Stimulated activated CD4-positive, alpha-beta T cell treated with anti-CD3 and anti-CD28 coated beads, Interleukin-12 subunit alpha, Interleukin-12 subunit beta, amount 100 ng/mL, for 4 hours (primary cell): ENCODE results near the gene TREM1.
"Not testable (repeated sequence)": the region's sequence is repeated elsewhere in the genome, so short reads cannot be mapped to it uniquely, and the experiment has no call there.

Experiments used
- DNase-seq: peaks from one replicate; pipeline ENCODE4 v3.0.0-alpha.2; 2020

TREM1 gene

DNA sequence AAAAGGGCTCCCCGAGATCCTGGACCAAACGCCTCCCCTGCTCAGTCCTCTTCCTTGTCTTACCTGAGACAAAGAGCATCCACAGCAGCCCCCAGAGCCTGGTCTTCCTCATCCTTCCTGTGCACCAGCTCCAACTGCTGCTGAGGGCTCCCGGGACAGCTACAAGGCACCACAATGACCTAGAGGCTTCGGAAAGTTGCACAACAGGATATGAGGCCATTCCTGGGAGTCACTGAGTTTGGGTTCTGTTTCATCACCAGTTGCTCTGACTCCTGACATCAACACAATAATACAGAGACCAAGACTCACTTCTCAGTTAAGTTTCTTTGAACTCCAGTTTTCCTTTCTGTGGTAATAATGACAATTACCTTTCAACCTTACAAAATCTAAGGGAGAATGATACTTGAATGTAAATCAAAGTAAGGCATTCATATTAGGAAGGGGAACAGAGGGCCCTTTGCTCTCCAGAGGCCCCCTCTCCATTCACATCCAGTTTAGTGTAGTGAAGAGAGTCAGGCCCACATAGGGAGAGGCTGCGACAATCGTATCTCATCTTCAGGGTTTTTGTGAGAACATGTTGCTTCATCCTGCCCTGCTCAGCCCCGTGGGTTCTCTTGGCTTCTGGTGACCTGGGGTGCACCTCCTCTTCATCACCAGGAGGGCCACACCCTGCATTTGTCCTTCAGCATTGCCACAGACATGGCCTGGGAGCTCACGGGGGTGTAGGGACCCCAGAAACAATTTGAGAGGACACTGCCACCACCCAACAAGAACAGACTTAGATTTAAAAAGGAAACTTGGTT is at the start of gene TREM1:
Gene TREM1, minus strand, starts transcription at position 139 of the 803 bp plus-strand sequence. Its CDS starts 27 bp downstream, at position 112.
- DNase-seq = no peak

DNA sequence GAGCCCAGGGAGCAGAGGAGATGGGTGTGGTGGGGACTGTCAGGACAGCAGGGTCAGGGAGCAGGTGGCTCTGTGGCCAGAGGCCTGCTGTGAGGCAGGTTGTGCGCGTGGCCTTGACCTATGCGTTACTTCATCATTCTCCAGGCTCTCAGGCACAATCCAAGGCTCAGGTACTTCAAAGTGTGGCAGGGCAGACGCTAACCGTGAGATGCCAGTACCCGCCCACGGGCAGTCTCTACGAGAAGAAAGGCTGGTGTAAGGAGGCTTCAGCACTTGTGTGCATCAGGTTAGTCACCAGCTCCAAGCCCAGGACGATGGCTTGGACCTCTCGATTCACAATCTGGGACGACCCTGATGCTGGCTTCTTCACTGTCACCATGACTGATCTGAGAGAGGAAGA is 49.5 kb upstream of the TREM1 start:
- no peak for DNase-seq

DNA sequence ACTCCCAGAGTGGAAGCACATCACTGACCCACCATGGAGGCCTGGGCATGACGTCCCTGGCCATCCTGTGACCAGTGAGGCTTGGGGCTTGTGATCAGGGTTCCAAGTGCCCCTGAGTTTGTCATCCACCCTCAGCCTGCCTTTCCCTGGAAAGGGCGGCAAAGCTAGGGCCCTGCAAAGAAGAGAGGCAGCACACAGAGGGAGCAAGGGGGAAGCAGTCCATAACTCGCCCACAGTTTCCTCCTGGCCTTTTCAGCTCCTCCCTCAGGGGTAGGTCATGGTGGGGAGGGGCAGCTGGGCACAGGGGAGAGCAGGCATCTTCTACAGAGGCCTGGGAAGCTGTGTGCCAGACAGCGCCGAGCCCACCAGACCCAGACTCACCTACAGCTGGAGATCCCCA is 48.8 kb upstream of the TREM1 start, which contains the start of gene NCR2:
Gene NCR2, plus strand, starts transcription at position 313 of the 400 bp plus-strand sequence. CDS start 269 bp downstream, outside the sequence.
- DNase-seq = no peak

DNA sequence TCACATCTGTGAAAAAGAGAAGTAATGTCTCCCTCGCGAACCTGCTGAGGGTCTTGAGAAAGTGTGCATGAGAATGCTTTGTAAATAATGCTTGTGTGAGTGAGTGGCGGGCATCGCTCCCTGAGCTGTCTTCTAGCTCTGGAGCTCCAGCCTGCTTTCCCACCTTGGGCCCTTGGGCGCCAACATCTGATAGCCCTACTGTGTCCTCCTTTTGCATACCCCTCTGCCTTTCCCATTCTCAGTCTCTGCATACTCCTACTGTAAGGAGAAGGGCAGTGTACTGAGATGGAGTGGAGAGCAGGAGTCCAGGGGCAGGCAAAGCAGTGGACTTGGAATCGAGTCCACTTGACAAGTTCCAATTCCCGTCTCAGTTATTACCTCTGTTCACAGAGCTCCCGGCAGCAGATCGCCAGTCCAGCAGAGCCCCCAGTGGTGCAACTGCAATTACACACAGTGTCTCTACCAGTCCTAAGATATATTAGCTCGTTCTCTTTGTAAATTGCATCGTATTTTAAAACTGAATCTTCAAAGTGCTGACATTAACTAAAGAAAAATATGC is 48.1 kb upstream of the TREM1 start:
- DNase-seq = no peak

DNA sequence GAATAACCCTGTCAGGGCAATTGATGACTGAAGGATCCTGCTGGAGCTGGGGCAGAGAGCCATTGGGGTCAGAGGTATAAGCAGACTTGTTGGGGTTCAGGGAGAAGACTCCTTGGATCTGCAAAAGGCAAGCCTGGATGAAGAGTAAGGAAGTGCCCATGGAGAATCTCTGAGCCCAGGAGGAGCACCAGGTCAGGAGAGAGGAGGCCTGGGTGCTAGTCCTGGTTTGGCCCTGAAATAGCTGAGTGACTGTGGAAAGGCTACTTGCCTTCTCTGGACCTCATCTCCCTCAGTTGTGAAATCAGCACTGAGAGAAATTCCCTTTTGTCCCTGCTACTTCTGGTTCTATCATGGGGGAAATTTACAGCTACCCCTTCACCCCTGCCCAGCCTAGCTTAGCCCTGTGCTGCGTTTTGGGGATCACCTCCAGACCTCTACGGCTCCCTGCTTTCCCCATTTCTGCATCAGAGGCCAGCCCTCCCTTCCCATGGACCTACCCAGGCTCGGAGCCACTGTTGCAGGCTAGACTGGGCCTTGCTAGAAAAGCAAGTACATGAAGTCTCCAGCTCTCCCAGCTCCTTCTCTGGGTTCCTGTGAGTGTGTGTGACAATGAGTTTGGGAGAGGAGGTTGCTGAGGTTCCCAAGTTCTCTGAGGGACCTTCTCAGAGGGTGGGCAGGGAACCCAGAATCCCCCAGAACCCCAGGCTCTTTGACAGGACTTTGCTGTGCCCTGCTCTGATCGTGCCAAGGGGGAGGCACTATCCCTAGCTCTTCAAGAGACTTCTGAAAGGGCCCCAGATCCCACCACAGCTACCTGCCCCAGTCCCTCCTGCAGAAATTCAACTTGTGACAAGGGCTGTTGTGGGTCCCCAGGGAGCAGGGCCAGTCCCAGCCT is 46.6 kb upstream of the TREM1 start:
- DNase-seq = no peak

DNA sequence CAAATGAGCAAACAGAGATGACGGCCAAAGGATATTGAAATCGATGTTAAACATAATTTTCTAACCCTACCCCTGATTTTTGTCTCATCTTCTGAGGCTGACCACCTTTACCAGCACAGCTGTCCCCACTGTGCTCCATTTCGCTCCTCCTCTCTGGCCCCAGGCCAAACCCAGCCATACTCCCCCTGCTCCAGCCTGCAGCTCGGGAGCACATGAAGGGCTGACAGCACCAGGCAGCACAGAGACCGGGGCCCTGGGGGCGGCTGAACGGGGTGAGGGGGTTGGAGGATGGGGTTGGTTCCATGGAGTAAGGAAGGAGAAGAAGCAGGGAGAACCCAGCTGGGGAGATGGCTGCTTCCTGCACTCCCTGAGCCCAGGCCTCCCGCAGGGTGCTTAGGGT is 45.8 kb upstream of the TREM1 start:
- no peak for DNase-seq

DNA sequence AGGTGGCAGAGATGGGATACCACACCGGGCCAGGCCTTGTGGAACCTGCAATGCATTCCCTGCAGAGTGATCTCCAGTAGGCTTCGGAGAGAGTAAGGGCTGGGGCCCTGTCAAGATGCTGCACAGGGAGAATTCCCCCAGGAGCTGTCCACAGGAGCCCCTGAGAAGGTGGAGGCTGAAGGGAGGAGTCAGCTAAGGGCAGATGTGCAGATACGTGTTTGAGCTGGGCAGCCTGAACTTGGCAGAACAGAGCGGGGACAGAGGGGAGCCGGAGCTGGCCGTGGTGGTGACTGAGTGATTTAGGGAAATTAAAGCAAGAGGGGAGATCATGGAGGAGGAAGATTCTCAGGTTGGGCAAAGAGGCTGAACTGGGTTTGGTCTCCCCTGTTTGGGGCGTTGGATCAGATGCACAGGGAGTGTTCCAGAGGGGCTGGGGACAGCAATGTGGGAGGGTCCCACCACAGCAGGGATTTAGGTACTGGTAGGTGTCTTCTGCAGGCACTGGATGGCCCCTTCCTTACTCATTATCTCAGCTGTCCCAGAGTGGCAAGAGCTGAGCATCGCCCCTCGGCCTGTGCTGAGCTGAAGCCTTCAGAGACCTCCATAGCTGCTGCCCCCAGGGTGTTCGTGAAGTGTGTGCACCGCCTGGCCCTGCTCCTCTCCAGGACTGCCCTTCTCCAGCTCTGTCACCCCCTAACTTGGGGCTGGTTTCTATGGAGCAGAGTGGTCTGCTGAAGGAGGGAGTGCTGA is 45.1 kb upstream of the TREM1 start:
- no peak for DNase-seq

DNA sequence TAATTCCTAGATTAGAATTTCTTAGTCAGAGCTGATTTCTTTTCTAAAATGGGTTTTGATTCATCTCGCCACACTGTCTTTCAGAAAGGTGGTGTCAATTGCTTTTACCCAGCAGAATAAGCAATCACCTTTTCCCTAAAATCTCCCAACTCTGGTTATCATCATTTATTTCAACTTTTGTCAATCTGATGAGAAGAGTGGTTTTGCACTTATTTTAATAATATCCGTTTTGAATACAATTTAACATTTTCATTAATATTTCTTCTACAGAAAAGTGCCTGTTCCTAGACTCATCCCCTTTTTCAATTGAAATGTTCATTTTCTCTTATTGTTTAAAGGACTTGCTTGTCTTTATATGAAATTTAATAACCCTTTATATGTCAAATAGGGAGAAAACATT is 40.7 kb upstream of the TREM1 start:
- no peak for DNase-seq

DNA sequence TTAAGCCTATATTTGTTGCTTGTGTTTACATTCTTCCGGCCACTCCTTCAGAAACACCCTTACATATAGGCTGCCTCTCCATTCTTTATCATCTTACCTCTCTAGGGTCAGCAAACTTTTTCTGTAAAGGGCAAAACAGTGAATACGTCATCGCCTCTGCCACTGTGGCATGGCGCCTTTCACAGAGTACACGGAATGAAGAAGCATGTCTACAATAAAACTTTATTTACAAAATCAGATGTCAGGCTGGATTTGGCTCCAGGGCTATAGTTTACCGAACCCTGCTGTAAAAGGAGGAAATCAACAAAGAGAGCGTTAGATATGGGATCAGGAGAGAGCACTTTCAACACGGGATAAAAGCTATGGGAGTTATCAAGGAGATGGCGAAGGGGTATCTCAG is 39.6 kb upstream of the TREM1 start:
- no peak for DNase-seq

DNA sequence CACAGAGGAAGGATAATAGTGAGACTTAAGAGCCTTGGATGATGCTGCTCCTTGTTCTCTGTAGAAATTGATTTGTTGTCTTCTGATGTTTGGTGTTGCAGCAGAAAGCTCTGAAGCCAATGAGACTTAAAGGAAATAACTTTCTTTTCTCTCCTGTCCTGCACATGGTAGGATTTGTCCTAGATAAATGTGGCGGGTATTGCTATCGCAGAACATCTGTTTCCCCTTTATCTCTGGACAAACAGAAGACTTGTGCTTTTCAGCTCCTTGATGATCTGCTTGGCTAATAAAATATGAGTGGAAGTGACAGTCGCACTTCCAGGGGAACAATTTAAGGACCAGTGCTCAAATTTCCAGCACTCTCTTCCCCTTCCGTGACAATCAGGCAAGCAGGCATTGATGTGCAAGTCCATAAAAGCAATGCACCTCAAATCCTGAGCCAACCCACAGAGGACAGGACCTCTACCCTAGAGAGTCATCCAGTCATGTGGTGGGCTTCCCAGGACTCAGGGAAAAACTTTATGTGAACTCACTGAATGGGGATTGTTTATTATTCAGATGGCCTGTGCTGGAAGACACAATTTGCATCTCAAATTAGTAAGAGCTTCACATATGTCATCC is 39.1 kb upstream of the TREM1 start:
- no peak for DNase-seq

DNA sequence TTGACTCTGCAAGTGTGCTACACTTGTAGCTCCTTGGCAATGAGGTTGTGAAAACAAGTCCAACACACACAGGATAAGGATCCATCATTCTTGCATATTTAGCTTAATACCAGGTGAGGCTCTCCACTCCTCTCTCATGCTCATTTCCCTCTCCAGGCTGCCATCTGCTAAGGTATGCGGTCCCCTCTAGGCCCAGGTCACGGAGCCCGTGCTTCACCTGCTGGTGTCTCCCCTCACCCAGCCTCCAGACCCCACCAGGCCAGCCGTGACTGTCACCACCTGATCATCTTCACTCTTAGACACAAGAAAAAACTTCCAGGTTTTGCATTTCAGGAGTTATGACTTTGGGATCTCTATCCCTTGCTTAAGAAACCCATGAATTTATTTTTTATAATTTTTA is 34.7 kb upstream of the TREM1 start:
- no peak for DNase-seq

DNA sequence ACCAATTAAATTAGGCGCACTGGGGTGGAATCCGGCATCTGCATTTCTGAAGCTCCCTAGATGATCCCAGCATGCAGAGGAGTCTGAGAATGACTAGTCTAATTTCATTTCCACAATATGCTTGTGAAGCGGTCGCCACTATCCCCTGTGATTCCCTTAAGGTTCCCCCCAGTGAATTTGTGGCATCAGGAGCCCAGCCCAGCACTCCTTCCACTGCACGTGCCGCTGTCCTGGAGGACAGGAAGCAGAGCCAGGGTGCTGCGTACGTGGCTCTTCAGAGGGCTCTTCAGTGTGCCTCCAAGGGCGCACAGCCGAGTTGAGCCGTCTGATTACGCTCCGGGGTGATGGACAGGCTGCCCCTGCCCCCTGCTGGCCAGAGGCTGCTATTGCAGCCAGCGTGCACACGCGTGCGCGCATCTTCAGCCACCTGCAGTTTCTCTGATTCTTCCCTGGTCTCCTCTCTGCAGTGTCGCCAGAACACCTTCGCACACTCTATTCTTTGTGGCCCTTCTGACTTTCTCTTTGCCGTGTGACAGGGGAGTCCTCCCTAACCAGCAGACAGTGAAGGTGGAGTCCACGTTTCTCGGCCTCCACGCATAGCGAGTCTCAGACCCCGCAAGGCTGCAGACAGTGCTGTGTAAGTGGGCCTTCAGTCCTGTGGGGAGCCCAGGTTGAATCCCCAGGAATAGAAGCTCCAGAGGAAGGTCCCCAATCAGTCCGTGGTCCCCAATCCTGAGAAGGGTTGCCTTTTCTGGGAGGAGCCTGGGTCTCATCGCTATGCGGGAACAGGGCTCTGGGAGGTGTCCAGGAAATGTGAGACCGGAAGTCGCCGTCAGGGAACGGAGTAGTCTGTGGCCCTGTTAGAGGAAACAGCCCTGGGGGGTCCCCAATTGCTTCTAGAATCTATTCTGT is 32.4 kb upstream of the TREM1 start:
- DNase-seq = peak; percentile 76

DNA sequence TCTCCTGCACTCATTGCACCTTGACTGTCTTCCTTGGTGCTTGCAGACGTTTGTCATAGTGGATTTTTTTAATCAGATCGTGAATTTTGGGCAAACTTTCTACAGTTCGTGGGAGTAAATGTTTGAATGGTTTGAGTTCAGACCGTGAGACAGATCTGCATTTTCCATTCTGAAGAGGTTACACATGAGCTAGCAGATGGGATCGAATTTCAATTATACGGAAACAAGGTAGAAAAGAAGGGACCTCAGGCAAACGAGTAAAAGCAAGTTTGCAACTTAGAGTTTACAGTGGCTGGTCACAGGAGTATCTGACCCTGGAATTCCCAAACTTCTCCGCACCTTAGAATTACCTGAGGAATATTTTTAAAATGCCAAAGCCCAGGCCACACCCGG is 31.8 kb upstream of the TREM1 start:
- DNase-seq = no peak

DNA sequence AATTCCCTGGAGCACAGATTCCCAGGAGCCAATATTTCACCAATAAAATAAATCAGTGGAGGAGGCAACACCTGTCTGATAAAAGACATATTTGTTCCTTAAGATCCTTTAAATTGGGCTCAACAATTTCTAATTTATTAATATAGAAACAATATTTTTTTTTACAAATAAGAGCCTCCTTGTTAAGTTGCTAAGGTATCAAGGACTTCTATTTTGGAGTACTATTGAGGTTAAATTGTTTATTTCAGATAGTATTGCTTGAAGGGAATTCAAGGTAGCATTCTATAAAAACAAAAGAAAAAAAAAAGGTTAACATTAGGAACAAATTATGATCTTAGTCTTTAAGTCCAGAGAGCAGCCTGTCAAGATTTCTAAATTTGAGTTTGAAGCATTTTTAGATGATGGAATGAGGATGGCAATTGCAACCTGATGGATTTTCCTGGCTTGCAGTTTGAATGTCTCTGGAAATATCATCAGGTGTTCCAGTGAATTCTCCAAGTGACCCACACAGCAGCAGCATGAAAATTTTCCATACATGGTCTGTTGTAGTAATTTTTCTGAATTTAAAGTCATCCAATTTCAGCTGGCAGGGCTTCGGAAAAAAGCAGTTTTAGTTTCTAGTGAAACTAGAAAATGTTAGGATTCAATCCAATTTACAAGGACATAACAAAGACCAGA is 29.6 kb upstream of the TREM1 start:
- DNase-seq = no peak

DNA sequence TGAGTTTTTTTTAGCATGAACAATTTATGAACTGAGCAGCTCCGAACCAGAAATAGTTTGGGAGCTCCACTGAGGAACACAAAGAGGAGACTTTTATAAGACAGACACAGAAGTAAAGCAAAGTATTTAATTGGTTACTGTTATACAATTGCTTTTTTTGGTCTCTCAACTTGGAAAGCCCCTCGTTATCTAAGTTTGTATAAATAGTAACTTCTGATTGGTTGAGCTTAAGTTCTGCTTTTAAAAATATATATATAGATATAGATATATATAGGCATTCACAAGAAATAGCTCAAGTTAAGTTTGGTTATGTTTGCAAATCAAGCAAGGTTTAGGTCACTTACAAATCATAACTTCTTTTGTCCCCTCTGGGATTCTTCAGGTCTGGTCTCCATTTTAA is 28.7 kb upstream of the TREM1 start:
- DNase-seq = no peak

DNA sequence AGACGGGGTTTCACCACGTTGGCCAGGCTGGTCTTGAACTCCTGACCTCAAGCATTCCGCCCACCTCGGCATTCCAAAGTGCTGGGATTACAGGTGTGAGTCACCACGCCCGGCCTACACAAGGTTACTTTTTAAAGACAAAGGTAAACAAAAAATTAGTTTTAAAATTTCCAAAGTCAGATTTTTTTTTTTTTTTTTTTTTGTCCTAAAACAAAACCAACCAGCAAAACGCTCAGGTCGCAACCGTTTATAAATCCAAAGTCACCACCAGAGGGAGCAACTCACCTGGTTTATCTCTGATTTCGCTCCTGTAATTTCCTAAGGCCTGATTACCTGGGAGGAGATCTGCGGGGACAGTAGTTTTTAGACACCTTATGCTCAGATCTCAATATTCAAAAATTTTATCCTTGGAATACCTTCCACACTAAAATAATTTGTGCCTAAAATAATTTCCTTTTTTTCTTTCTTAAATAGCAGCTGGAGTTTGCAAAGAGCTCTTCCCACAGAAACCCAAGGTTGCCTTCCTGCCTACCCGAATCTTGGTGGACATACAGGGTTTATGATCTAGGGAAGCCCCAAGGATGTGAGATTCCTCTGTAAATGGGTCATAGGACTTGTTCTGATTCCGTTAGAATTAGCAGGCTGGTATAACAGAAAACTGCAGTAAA is 19.8 kb upstream of the TREM1 start:
- DNase-seq = no peak

DNA sequence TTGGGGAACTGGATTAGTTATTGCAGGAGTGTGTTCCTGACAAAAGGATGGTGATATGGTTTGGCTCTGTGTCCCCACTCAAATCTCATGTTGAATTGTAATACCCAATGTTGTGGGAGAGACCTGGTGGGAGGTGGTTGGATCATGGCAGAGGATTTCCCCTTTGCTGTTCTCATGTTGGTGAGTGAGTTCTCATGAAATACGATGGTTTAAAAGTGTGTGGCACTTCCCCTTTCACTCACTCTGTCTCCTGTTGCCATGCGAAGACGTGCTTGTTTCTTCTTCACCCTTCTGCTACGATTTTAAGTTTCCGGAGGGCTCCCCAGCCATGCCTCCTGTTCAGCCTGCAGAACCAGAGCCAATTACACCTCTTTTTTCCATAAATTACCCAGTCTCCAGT is 16.2 kb upstream of the TREM1 start:
- DNase-seq = no peak

DNA sequence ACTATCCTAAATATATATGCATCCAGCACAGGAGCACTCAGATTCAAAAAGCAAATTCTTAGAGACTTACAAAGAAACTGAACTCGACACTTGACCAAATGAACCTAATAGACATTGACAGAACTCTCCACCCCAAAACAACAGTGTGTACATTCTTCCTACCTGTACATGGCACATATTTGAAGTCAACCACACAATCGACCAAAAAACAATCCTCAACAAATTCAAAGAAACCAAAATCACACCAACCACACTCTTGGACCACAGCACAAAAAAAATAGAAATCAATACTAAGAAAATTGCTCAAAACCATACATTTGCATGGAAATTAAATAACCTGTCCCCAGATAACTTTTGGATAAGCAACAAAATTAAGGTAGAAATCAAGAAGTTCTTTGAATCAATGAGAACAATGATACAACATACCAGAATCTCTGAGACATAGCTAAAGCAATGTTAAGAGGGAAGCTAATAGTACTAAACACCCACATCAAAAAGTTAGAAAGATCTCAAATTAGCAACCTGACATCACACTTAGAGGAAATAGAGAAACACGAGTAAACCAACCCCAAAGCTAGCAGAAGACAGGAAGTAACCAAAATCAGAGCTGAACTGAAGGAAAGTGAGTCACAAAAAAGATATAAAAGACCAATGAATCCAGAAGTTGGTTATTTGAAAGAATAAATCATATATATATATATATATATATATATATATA is 12.5 kb upstream of the TREM1 start:
- DNase-seq = no peak

DNA sequence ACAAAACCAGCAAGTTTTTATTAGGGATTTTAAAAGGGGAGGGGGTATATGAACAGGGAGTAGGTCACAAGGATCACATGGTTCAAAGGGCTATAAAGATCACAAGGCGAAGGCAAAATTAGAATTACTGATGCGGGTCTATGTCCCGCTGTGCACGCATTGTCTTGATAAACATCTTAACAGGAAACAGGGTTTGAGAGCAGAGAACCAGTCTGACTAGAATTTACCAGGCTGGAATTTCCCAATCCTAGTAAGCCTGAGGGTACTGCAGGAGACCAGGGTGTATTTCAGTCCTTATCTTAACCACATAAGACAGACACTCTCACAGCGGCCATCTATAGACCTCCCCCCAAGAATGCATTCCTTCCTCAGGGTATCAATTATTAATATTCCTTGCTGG is 10.8 kb upstream of the TREM1 start:
- not testable (repeated sequence) for DNase-seq
